ENCODE data around the gene SMCO2. TPM values are rescaled to one million over a fixed set of nuclear protein-coding genes. Genes with fewer than 3 reads are reported as not detected.

SMCO2 gene
- total RNA-seq, 1 experiment from 2014 or later = 0.20 TPM

DNA sequence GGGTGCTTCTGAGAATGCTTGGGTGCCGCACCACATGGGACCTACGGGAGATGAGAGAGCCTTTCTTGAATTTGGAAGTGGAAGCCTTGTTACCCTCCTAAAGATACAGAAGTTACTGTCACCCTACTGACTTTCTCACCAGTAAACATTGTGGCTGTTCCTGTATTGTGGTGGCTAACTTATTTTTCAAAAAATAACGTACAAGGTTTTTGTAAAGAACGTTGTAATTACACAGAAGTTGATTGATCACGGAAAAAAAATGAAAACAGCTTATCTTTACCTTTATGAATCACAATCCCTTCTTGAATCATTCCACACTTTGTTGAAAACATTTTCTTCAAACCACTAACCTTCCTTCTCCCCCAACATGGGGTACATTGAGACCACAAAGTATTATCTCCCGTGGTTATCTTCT lies 55.5 kb downstream of the SMCO2 start:
- H3K36me3 Mint-ChIP-seq (ENCODE audit: insufficient read depth in 1 of 3, low read depth in 3 of 3) = no peaks in the 10 kb centered on the region
- no peak overlapping the region for H3K18ac ChIP-seq (ENCODE audit: insufficient read length, low read depth, low read length)
- no peak overlapping the region for H3K9ac ChIP-seq (ENCODE audit: extremely low read depth, insufficient read length, low read length)
- H2BK5ac ChIP-seq (ENCODE audit: insufficient read length, low read length) = no peak overlapping the region
- H2BK15ac ChIP-seq (ENCODE audit: low read depth, low read length) = no peak overlapping the region
- H3K4ac ChIP-seq (ENCODE audit: low read depth, low read length) = no peak overlapping the region
- no peaks in the 10 kb centered on the region for H3K79me1 ChIP-seq (ENCODE audit: insufficient read depth, low read depth, low read length, poor library complexity, severe bottlenecking)
- no peak overlapping the region for H3K4me3 Mint-ChIP-seq
- H2BK12ac ChIP-seq (ENCODE audit: insufficient read length, low read depth, low read length) = no peak overlapping the region
- H3K79me2 ChIP-seq (ENCODE audit: insufficient read depth, low read length) = no peaks in the 10 kb centered on the region
- peaks cover 0 to 4% of the 10 kb centered on the region in 2 experiments; a peak in 3 of 4 replicates for H3K4me1 Mint-ChIP-seq
- TF ChIP-seq CTCF (conservative IDR thresholded peaks at IDR 0.05) = no peak
- H4K91ac ChIP-seq (ENCODE audit: insufficient read length, low read depth, low read length) = no peak overlapping the region
- no peaks in the 10 kb centered on the region for H3K9me3 ChIP-seq (ENCODE audit: control insufficient read depth, low read depth, low read length)
- no peak overlapping the region for H2AFZ ChIP-seq (ENCODE audit: low read length)
- no peak overlapping the region for H2AK5ac ChIP-seq (ENCODE audit: insufficient read length, low read length)
- H2BK120ac ChIP-seq (ENCODE audit: low read depth, low read length, poor library complexity, severe bottlenecking) = no peak overlapping the region
- no peaks in the 10 kb centered on the region for H3K9me3 Mint-ChIP-seq
- no peak for DNase-seq
- H4K8ac ChIP-seq (replicated peaks; ENCODE audit: insufficient read length, low read depth, low read length) = no peak overlapping the region
- no peak overlapping the region for H3K56ac ChIP-seq (ENCODE audit: insufficient read length, low read depth, low read length)
- H3K23ac ChIP-seq (ENCODE audit: insufficient read length, low read depth, low read length) = no peak overlapping the region
- no peaks in the 10 kb centered on the region for H3K27me3 Mint-ChIP-seq (ENCODE audit: low read depth)
- WGBS (ENCODE audit: extremely low coverage, insufficient read length, low lambda C conversion rate) = no CpG with 5 or more reads among the region's 6 CpGs
- no peak overlapping the region for H4K5ac ChIP-seq (ENCODE audit: insufficient read length, low read depth, low read length)
- no peak overlapping the region for H3T11ph ChIP-seq (ENCODE audit: low read length)
- H3K23me2 ChIP-seq (ENCODE audit: insufficient read length, low read depth, low read length, poor library complexity, severe bottlenecking) = no peaks in the 10 kb centered on the region
- no peaks in the 10 kb centered on the region for H3K4me1 ChIP-seq (ENCODE audit: insufficient read depth, low read length)
- no peaks in the 10 kb centered on the region for H3K27me3 ChIP-seq (ENCODE audit: insufficient read depth, low read length)
- H3K4me2 ChIP-seq (ENCODE audit: insufficient read depth, insufficient read length, low read length) = no peak overlapping the region
- H3K27ac ChIP-seq (ENCODE audit: insufficient read length, low read depth, low read length) = no peak overlapping the region
- no peak overlapping the region for H3K27ac Mint-ChIP-seq
- H2BK20ac ChIP-seq (ENCODE audit: low read depth, low read length, poor library complexity, severe bottlenecking) = no peak overlapping the region
- no peak overlapping the region for H3K14ac ChIP-seq (ENCODE audit: insufficient read depth, low read length)
- H4K20me1 ChIP-seq (ENCODE audit: control insufficient read depth, insufficient read depth, insufficient read length) = no peaks in the 10 kb centered on the region
